Uterus (tissue), 2 donors: Measurements from ENCODE around the gene ST8SIA1.

Experiments used
- CTCF ChIP-seq, 4 experiments: fragments of 200-600 bp in 2 of 4; fragments of 450-650 bp in 2 of 4; sonication (generic) in 2 of 4; IDR thresholded peaks; one replicate each; pipeline ENCODE4 v1.5.1; 2016 to 2019; ENCODE audit warnings: antibody characterized with exemption in 4 of 4, mild to moderate bottlenecking in 2 of 4, moderate library complexity in 1 of 4
- POLR2A ChIP-seq, 2 donors: fragments of 450-650 bp; IDR thresholded peaks; one replicate each; pipeline ENCODE4 v1.6.1; 2016; ENCODE audit warnings: antibody characterized with exemption in 2 of 2, mild to moderate bottlenecking in 1 of 2, moderate library complexity in 1 of 2

GRCh38 chr12:22284871-22285270 lies 49.6 kb downstream of the ST8SIA1 start:
- TF ChIP-seq CTCF (IDR thresholded peaks at IDR 0.05) (no peak), POLR2A (IDR thresholded peaks at IDR 0.05) (no peak)
